ENCODE results near the gene LYSMD1.
"Not testable (repeated sequence)": the region's sequence is repeated elsewhere in the genome, so short reads cannot be mapped to it uniquely, and the experiment has no call there.

Gene LYSMD1

DNA sequence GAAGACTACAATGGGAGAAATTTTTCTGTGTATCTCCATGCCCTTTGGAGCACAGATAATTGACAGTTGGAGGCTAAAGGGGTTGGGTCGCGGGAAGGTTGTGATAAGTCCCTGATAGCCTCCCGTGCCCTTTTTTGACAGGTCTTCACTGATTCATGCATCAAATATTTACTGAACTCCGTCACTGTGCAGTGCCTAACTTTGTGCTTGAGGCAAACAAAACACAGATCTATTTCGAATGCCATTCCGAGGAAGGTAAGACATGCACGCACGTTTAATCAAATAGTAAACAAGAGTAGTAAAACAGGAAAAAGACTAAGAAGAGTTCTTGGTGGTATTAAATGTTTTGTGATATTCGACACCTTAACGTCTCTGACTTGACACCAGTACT lies 32.2 kb upstream of the LYSMD1 start:
- Histone ChIP-seq H3K27ac (peak overlapping the region; percentile 74), H3K9me3 (ENCODE audit: low read depth, low read length) (no peaks in the 10 kb centered on the region), H3K9ac (ENCODE audit: insufficient read length) (peak overlapping the region; percentile 78), H3K4me3 (peak overlapping the region; percentile 100), H3K36me3 (ENCODE audit: insufficient read depth, low read length) (peaks cover 10% of the 10 kb centered on the region)
- no peak for TF ChIP-seq POLR2AphosphoS5 (IDR thresholded peaks at IDR 0.05; ENCODE audit: borderline replicate concordance, low read depth, low read length)
- TF ChIP-seq FOXP2 (optimal IDR thresholded peaks at IDR 0.05; ENCODE audit: control extremely low read depth, extremely low read length, insufficient read depth): no peak
- TF ChIP-seq EZH2 (IDR thresholded peaks at IDR 0.05): no peak
- no peak for DNase-seq (ENCODE audit: low read depth, low spot score)

GRCh38 chr1:151196292-151196800 lies 30.6 kb upstream of the LYSMD1 start:
- peak overlapping the region; percentile 77 for H3K4me3 ChIP-seq
- TF ChIP-seq EZH2 (IDR thresholded peaks at IDR 0.05): no peak
- no peak for TF ChIP-seq POLR2AphosphoS5 (IDR thresholded peaks at IDR 0.05; ENCODE audit: borderline replicate concordance, low read depth, low read length)
- no peak for TF ChIP-seq FOXP2 (optimal IDR thresholded peaks at IDR 0.05; ENCODE audit: control extremely low read depth, extremely low read length, insufficient read depth)
- H3K27ac ChIP-seq: peak overlapping the region; percentile 91
- peak; percentile 91 for DNase-seq (ENCODE audit: low read depth, low spot score)
- peak overlapping the region; percentile 49 for H3K9ac ChIP-seq (ENCODE audit: insufficient read length)
- no peaks in the 10 kb centered on the region for H3K9me3 ChIP-seq (ENCODE audit: low read depth, low read length)
- H3K36me3 ChIP-seq (ENCODE audit: insufficient read depth, low read length): no peaks in the 10 kb centered on the region

DNA sequence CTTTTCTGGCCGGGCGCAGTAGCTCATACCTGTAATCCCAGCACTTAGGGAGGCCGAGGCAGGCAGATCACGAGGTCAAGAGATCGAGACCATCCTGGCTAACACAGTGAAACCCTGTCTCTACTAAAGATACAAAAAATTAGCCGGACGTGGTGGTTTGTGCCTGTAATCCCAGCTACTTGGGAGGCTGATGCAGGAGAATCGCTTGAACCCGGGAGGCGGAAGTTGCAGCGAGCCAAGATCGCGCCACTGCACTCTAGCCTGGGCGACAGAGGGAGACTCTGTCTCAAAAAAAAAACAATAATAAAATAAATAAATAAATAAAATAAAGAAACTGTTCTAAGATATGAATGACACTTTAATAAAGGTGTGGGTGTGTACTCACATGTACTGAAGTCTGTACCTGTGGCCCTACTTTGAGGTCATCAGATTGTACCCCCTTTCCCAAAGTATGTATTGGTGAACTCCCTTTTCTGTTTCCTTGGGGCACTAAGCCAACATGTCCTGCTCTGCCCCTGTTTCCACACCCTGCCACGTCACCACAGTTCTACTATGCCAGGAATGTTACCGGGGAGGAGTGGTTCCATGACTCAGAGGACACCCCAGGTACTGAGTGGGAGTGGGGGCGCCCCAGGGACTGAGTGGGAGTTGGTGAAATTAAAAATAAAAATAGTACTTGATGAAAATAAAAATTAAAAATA lies 29.3 kb upstream of the LYSMD1 start:
- not testable (repeated sequence) for H3K36me3 ChIP-seq (ENCODE audit: insufficient read depth, low read length); H3K4me3 ChIP-seq; H3K9me3 ChIP-seq (ENCODE audit: low read depth, low read length); H3K27ac ChIP-seq; DNase-seq (ENCODE audit: low read depth, low spot score); H3K9ac ChIP-seq (ENCODE audit: insufficient read length)

GRCh38 chr1:151193856-151194255 lies 28.2 kb upstream of the LYSMD1 start:
- Histone ChIP-seq H3K36me3 (ENCODE audit: insufficient read depth, low read length) (no peaks in the 10 kb centered on the region), H3K9ac (ENCODE audit: insufficient read length) (no peak overlapping the region), H3K4me3 (no peak overlapping the region), H3K9me3 (ENCODE audit: low read depth, low read length) (no peaks in the 10 kb centered on the region), H3K27ac (no peak overlapping the region)
- no peak for DNase-seq (ENCODE audit: low read depth, low spot score)
- TF ChIP-seq EZH2 (IDR thresholded peaks at IDR 0.05) (no peak), POLR2AphosphoS5 (IDR thresholded peaks at IDR 0.05; ENCODE audit: borderline replicate concordance, low read depth, low read length) (no peak), FOXP2 (optimal IDR thresholded peaks at IDR 0.05; ENCODE audit: control extremely low read depth, extremely low read length, insufficient read depth) (no peak)

- no peaks in the 10 kb centered on the region for H3K36me3 ChIP-seq (ENCODE audit: insufficient read depth, low read length)
- H3K9ac ChIP-seq (ENCODE audit: insufficient read length): no peak overlapping the region
- no peak for TF ChIP-seq POLR2AphosphoS5 (IDR thresholded peaks at IDR 0.05; ENCODE audit: borderline replicate concordance, low read depth, low read length)
- TF ChIP-seq EZH2 (IDR thresholded peaks at IDR 0.05): no peak
- TF ChIP-seq FOXP2 (optimal IDR thresholded peaks at IDR 0.05; ENCODE audit: control extremely low read depth, extremely low read length, insufficient read depth): no peak
Observed at GRCh38 chr1:151193304-151193703, 27.6 kb upstream of the LYSMD1 start.

GRCh38 chr1:151192047-151192446 lies 26.3 kb upstream of the LYSMD1 start:
- DNase-seq (ENCODE audit: low read depth, low spot score): no peak
- Histone ChIP-seq H3K27ac (no peak overlapping the region), H3K9me3 (ENCODE audit: low read depth, low read length) (no peaks in the 10 kb centered on the region), H3K4me3 (no peak overlapping the region), H3K36me3 (ENCODE audit: insufficient read depth, low read length) (no peaks in the 10 kb centered on the region), H3K9ac (ENCODE audit: insufficient read length) (no peak overlapping the region)
- TF ChIP-seq EZH2 (IDR thresholded peaks at IDR 0.05): no peak
- no peak for TF ChIP-seq FOXP2 (optimal IDR thresholded peaks at IDR 0.05; ENCODE audit: control extremely low read depth, extremely low read length, insufficient read depth)
- no peak for TF ChIP-seq POLR2AphosphoS5 (IDR thresholded peaks at IDR 0.05; ENCODE audit: borderline replicate concordance, low read depth, low read length)

More at GRCh38 chr1:151193304-151193703, 27.6 kb upstream of the LYSMD1 start:
- DNase-seq (ENCODE audit: low read depth, low spot score): no peak
- Histone ChIP-seq H3K27ac (no peak overlapping the region), H3K4me3 (no peak overlapping the region), H3K9me3 (ENCODE audit: low read depth, low read length) (no peaks in the 10 kb centered on the region)

- H3K9ac ChIP-seq (ENCODE audit: insufficient read length): peak within 1 kb of the TSS; percentile 93
- H3K9me3 ChIP-seq (ENCODE audit: low read depth, low read length): no peaks in the 10 kb centered on the region
- DNase-seq (ENCODE audit: low read depth, low spot score): no peak
- peak within 1 kb of the TSS; percentile 91 for H3K27ac ChIP-seq
- H3K4me3 ChIP-seq: peak within 1 kb of the TSS; percentile 93
- peaks cover 13% of the 10 kb centered on the region for H3K36me3 ChIP-seq (ENCODE audit: insufficient read depth, low read length)
- peak; percentile 48 for TF ChIP-seq FOXP2 (optimal IDR thresholded peaks at IDR 0.05; ENCODE audit: control extremely low read depth, extremely low read length, insufficient read depth)
- no peak for TF ChIP-seq EZH2 (IDR thresholded peaks at IDR 0.05)
- peak; percentile 95 for TF ChIP-seq POLR2AphosphoS5 (IDR thresholded peaks at IDR 0.05; ENCODE audit: borderline replicate concordance, low read depth, low read length)
Observed at GRCh38 chr1:151189637-151190445, 24.1 kb upstream of the LYSMD1 start, which contains the start of gene VPS72. TSS of gene VPS72 (minus strand) at chr1:151190197. CDS start at chr1:151190121, 76 bp downstream.

- H3K9me3 ChIP-seq (ENCODE audit: low read depth, low read length); DNase-seq (ENCODE audit: low read depth, low spot score); H3K27ac ChIP-seq: not testable (repeated sequence)
- Histone ChIP-seq H3K4me3 (peak overlapping the region; percentile 93), H3K36me3 (ENCODE audit: insufficient read depth, low read length) (peaks cover 23% of the 10 kb centered on the region), H3K9ac (ENCODE audit: insufficient read length) (peak overlapping the region; percentile 93)
Observed at GRCh38 chr1:151188667-151189066, 23.0 kb upstream of the LYSMD1 start.

Measured in SK-N-MC (cell line).